ENCODE results near the gene INTS11. TPM values are rescaled to one million over a fixed set of nuclear protein-coding genes. Genes with fewer than 3 reads are reported as not detected.

INTS11 gene
- polyA plus RNA-seq (70.4 to 89.8 TPM (median 76.9 TPM) in 3 replicates), polyA minus RNA-seq (73.3 to 216 TPM (median 94.2 TPM) in 3 replicates)
- polyA plus RNA-seq (2011; ENCODE audit: low read depth), result 33.3 TPM
- polyA plus RNA-seq (2011; cell fraction: cytosol; rRNA removed), result 53.8 and 70.3 TPM in 2 replicates
- polyA plus RNA-seq (2011; cell fraction: nucleus; rRNA removed), result 165 and 204 TPM in 2 replicates
- 69.7 and 83.9 TPM in 2 replicates for polyA plus RNA-seq (2012; ENCODE audit: low replicate concordance)
- 63.5 TPM for polyA minus RNA-seq (2011; cell fraction: cytosol; rRNA and poly(A)+ RNA removed)
- 66.9 and 70.7 TPM in 2 replicates for polyA minus RNA-seq (2011; cell fraction: nucleus; rRNA and poly(A)+ RNA removed)

- H3K4me2 ChIP-seq (ENCODE audit: control insufficient read depth, extremely low read depth, insufficient read depth, low read depth, low read length), result peak within 1 kb of the TSS; percentile 96
- H3K4me1 ChIP-seq (ENCODE audit: control insufficient read depth, extremely low read depth, insufficient read depth, low read length), result peaks cover 18% of the 10 kb centered on the region
- H3K36me3 ChIP-seq (ENCODE audit: control insufficient read depth in 2 of 2, extremely low read depth in 1 of 2, insufficient read depth in 2 of 2, low read length in 2 of 2), result peaks cover 18% of the 10 kb centered on the region in 2 experiments
- peak; percentile 64 for DNase-seq (ENCODE audit: low read depth, low spot score)
- no peaks in the 10 kb centered on the region for H3K9me3 ChIP-seq (ENCODE audit: control insufficient read depth, low read depth, low read length)
- dilution Hi-C loops (cut with MboI; ENCODE audit: extremely low pct_ligation_motif_present, low sequenced_read_pairs), result no loop called here
- peaks cover 5% of the 10 kb centered on the region for H4K20me1 ChIP-seq (ENCODE audit: control insufficient read depth, extremely low read depth, insufficient read depth, low read length)
- FAIRE-seq, result no peak
- no peaks in the 10 kb centered on the region for H3K9me1 ChIP-seq (ENCODE audit: control insufficient read depth, extremely low read depth, insufficient read depth, low read length)
- no peaks in the 10 kb centered on the region for H3K27me3 ChIP-seq (ENCODE audit: control insufficient read depth, extremely low read depth, insufficient read depth, low read length)
- H3K27ac ChIP-seq (ENCODE audit: control insufficient read depth, insufficient read depth, low read length), result peak within 1 kb of the TSS; percentile 76
- H2AFZ ChIP-seq (ENCODE audit: control insufficient read depth, low read length), result peak within 1 kb of the TSS; percentile 15
- H3K79me2 ChIP-seq (ENCODE audit: control insufficient read depth, insufficient read depth, low read length), result peaks cover 70% of the 10 kb centered on the region
- H3K4me3 ChIP-seq (ENCODE audit: control insufficient read depth in 2 of 3, extremely low read depth in 1 of 3, insufficient read depth in 2 of 3, low read depth in 1 of 3, low read length in 3 of 3), result peak within 1 kb of the TSS; percentile 77 to 100 (median 86)
- TF ChIP-seq EZH2 (IDR thresholded peaks at IDR 0.05; ENCODE audit: low read length) (no peak), CTCF (optimal IDR thresholded peaks at IDR 0.05 in 1 of 3, IDR thresholded peaks at IDR 0.05 in 1 of 3, conservative IDR thresholded peaks at IDR 0.05 in 1 of 3; ENCODE audit: extremely low read depth in 1 of 3, insufficient read depth in 2 of 3, low read length in 3 of 3) (no peak)
- H3K9ac ChIP-seq (ENCODE audit: control insufficient read depth, extremely low read depth, insufficient read depth, low read length), result peak within 1 kb of the TSS; percentile 88
These were observed at the start of gene INTS11, which contains the start of gene CPTP for GRCh38 chr1:1324524-1325287. Gene INTS11, minus strand, starts transcription at chr1:1324660. Its CDS starts 52 bp downstream, at chr1:1324608. Gene CPTP, plus strand, starts transcription at chr1:1324802. Its CDS starts 2,109 bp downstream, at chr1:1326911.

- H3K27ac ChIP-seq (ENCODE audit: control insufficient read depth, insufficient read depth, low read length), result peak overlapping the region; percentile 76
- no peaks in the 10 kb centered on the region for H3K27me3 ChIP-seq (ENCODE audit: control insufficient read depth, extremely low read depth, insufficient read depth, low read length)
- H3K36me3 ChIP-seq (ENCODE audit: control insufficient read depth in 2 of 2, extremely low read depth in 1 of 2, insufficient read depth in 2 of 2, low read length in 2 of 2), result peaks cover 3 to 8% of the 10 kb centered on the region in 2 experiments
- FAIRE-seq, result no peak
- no peaks in the 10 kb centered on the region for H4K20me1 ChIP-seq (ENCODE audit: control insufficient read depth, extremely low read depth, insufficient read depth, low read length)
- peak overlapping the region; percentile 97 for H3K4me2 ChIP-seq (ENCODE audit: control insufficient read depth, extremely low read depth, insufficient read depth, low read depth, low read length)
- no peaks in the 10 kb centered on the region for H3K9me3 ChIP-seq (ENCODE audit: control insufficient read depth, low read depth, low read length)
- peak overlapping the region; percentile 27 for H2AFZ ChIP-seq (ENCODE audit: control insufficient read depth, low read length)
- H3K9me1 ChIP-seq (ENCODE audit: control insufficient read depth, extremely low read depth, insufficient read depth, low read length), result no peaks in the 10 kb centered on the region
- peaks cover 12% of the 10 kb centered on the region for H3K4me1 ChIP-seq (ENCODE audit: control insufficient read depth, extremely low read depth, insufficient read depth, low read length)
- H3K4me3 ChIP-seq (ENCODE audit: control insufficient read depth in 2 of 3, extremely low read depth in 1 of 3, insufficient read depth in 2 of 3, low read depth in 1 of 3, low read length in 3 of 3), result peak overlapping the region; percentile 89 to 97 (median 89)
- H3K79me2 ChIP-seq (ENCODE audit: control insufficient read depth, insufficient read depth, low read length), result peaks cover 30% of the 10 kb centered on the region
- no peak for TF ChIP-seq EZH2 (IDR thresholded peaks at IDR 0.05; ENCODE audit: low read length)
- no peak for TF ChIP-seq CTCF (optimal IDR thresholded peaks at IDR 0.05 in 1 of 3, IDR thresholded peaks at IDR 0.05 in 1 of 3, conservative IDR thresholded peaks at IDR 0.05 in 1 of 3; ENCODE audit: extremely low read depth in 1 of 3, insufficient read depth in 2 of 3, low read length in 3 of 3)
- H3K9ac ChIP-seq (ENCODE audit: control insufficient read depth, extremely low read depth, insufficient read depth, low read length), result peak overlapping the region; percentile 94
- no peak for DNase-seq (ENCODE audit: low read depth, low spot score)
- dilution Hi-C loops (cut with MboI; ENCODE audit: extremely low pct_ligation_motif_present, low sequenced_read_pairs), result no loop called here
These were observed 49.5 kb upstream of the INTS11 start for GRCh38 chr1:1373815-1374588.
